ENCODE data around the gene MEIS3. TPM values are rescaled to one million over a fixed set of nuclear protein-coding genes. Genes with fewer than 3 reads are reported as not detected.

MEIS3 gene
- total and polyA plus RNA-seq, 9 of the 15 experiments (the other 6 are each of a cell fraction or from before 2014, with no cell fraction given): 0.06 to 0.80 (median 0.25) TPM; not detected in 1

DNA sequence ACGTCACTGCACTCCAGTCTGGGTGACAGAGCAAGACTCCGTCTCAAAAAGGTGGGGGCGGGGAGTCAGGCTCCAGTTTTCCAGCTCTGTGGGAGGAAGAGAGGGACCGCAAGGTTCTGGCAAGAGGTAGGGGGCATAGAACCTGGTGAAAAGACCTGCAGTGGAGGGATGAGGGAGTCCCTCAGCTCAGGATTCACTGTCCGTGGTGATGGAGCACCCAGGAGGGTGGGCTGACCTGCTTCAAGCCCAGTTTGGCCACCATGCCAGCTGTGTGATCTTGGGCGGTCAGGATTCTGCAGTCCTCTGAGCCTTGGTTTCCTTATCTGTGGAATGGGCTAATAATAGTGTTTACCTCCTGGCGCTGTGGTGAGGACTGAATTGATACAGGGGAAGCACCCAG lies 31.2 kb upstream of the MEIS3 start:
- Histone ChIP-seq H3K27me3 (ENCODE audit: control insufficient read depth in 2 of 2, insufficient read depth in 2 of 2, low read length in 2 of 2) (peaks cover 8 to 30% of the 10 kb centered on the region in 2 experiments; a peak in 4 of 5 replicates), H3K9me3 (replicated peaks; ENCODE audit: control insufficient read depth, insufficient read depth, low read depth, low read length) (no peaks in the 10 kb centered on the region), H3K79me2 (ENCODE audit: control insufficient read depth, insufficient read depth, low read length) (no peaks in the 10 kb centered on the region), H3K27ac (ENCODE audit: extremely low read depth, low read depth, low read length) (no peak overlapping the region), H3K4me2 (ENCODE audit: insufficient read depth, low read length) (no peak overlapping the region), H3K9me1 (ENCODE audit: control insufficient read depth, insufficient read depth, low read length) (no peaks in the 10 kb centered on the region), H2AFZ (ENCODE audit: low read depth, low read length) (no peak overlapping the region), H3K4me1 (replicated peaks in 1 of 2; ENCODE audit: control insufficient read depth in 2 of 2, insufficient read depth in 2 of 2, low read length in 2 of 2) (peaks cover 10 to 28% of the 10 kb centered on the region in 2 experiments; a peak in 4 of 5 replicates), H3K9ac (ENCODE audit: insufficient read depth in 1 of 2, low read depth in 2 of 2, low read length in 2 of 2) (no peak overlapping the region), H3K36me3 (ENCODE audit: control insufficient read depth, insufficient read depth, low read length) (no peaks in the 10 kb centered on the region), H4K20me1 (replicated peaks; ENCODE audit: control insufficient read depth, insufficient read depth, low read length) (no peaks in the 10 kb centered on the region), H3K4me3 (no peak overlapping the region)
- 7% methylated on average over 6 of the region's 7 CpGs for WGBS (ENCODE audit: insufficient coverage, low coverage, missing lambda C conversion rate)
- no peak for DNase-seq (ENCODE audit: extremely low read depth in 1 of 4, low spot score in 3 of 4)
- ChIA-PET CTCF (ENCODE audit: low intra/inter-chr PET ratio) (no interaction called here), POLR2A (interaction anchor here (0.8 kb wide), 1 partner anchor 9 kb away, joined by 3 read pairs; no protein-coding TSS in a partner anchor)
- intact Hi-C loops (cut with micrococcal nuclease): no loop called here
- TF ChIP-seq, protein P1, sequence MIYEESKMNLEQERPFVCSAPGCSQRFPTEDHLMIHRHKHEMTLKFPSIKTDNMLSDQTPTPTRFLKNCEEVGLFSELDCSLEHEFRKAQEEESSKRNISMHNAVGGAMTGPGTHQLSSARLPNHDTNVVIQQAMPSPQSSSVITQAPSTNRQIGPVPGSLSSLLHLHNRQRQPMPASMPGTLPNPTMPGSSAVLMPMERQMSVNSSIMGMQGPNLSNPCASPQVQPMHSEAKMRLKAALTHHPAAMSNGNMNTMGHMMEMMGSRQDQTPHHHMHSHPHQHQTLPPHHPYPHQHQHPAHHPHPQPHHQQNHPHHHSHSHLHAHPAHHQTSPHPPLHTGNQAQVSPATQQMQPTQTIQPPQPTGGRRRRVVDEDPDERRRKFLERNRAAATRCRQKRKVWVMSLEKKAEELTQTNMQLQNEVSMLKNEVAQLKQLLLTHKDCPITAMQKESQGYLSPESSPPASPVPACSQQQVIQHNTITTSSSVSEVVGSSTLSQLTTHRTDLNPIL (CRISPR knock-in tag; IDR thresholded peaks at IDR 0.05): no peak
- TF ChIP-seq, protein P2, sequence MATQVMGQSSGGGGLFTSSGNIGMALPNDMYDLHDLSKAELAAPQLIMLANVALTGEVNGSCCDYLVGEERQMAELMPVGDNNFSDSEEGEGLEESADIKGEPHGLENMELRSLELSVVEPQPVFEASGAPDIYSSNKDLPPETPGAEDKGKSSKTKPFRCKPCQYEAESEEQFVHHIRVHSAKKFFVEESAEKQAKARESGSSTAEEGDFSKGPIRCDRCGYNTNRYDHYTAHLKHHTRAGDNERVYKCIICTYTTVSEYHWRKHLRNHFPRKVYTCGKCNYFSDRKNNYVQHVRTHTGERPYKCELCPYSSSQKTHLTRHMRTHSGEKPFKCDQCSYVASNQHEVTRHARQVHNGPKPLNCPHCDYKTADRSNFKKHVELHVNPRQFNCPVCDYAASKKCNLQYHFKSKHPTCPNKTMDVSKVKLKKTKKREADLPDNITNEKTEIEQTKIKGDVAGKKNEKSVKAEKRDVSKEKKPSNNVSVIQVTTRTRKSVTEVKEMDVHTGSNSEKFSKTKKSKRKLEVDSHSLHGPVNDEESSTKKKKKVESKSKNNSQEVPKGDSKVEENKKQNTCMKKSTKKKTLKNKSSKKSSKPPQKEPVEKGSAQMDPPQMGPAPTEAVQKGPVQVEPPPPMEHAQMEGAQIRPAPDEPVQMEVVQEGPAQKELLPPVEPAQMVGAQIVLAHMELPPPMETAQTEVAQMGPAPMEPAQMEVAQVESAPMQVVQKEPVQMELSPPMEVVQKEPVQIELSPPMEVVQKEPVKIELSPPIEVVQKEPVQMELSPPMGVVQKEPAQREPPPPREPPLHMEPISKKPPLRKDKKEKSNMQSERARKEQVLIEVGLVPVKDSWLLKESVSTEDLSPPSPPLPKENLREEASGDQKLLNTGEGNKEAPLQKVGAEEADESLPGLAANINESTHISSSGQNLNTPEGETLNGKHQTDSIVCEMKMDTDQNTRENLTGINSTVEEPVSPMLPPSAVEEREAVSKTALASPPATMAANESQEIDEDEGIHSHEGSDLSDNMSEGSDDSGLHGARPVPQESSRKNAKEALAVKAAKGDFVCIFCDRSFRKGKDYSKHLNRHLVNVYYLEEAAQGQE (IDR thresholded peaks at IDR 0.05; ENCODE audit: borderline replicate concordance): peak; percentile 31
- TF ChIP-seq, protein P2 (CRISPR knock-in tag; IDR thresholded peaks at IDR 0.05; ENCODE audit: low read depth): no peak
- no peak for TF ChIP-seq NFIX (CRISPR knock-in tag; IDR thresholded peaks at IDR 0.05; ENCODE audit: low read depth)
- no peak for TF ChIP-seq NR1H2 (CRISPR knock-in tag; IDR thresholded peaks at IDR 0.05)
- TF ChIP-seq MCM3 (IDR thresholded peaks at IDR 0.05): no peak
- TF ChIP-seq EGR1 (conservative IDR thresholded peaks at IDR 0.05): 0 out of 2 replicates have a peak, but pooled peaks have one; percentile 18
- TF ChIP-seq GABPB1 (CRISPR knock-in tag; IDR thresholded peaks at IDR 0.05): no peak
- no peak for TF ChIP-seq YBX1 (IDR thresholded peaks at IDR 0.05)
- no TSS peak for BruUV-seq (replicated peaks)
- in situ Hi-C loops (cut with MboI): no loop called here
- ATAC-seq: no peak
- no peak for FAIRE-seq
